Fibroblast of lung (primary cell): Measurements from ENCODE around the gene MLIP. TPM values are rescaled to one million over a fixed set of nuclear protein-coding genes. Genes with fewer than 3 reads are reported as not detected.

Source experiments
- DNase-seq, 2 donors: peaks; one replicate each; pipeline versions ENCODE4 v3.0.0 to v3.0.0-alpha.2; 2010; ENCODE audit warnings: low read depth in 2 of 2
- H2AFZ ChIP-seq: 2 replicates; pipeline ENCODE4 v1.5.1; 2012; ENCODE audit warnings: low read length, control low read depth, inconsistent platforms
- H3K27ac ChIP-seq: 2 replicates; pipeline ENCODE4 v1.5.1; 2011; ENCODE audit warnings: low read length, control low read depth; ENCODE audit not compliant: insufficient read depth
- H3K27me3 ChIP-seq: 2 replicates; pipeline ENCODE4 v1.5.1; 2011; ENCODE audit warnings: mild to moderate bottlenecking, low read length; ENCODE audit not compliant: control insufficient read depth, insufficient read depth
- H3K36me3 ChIP-seq: 2 replicates; pipeline ENCODE4 v1.5.1; 2011; ENCODE audit warnings: low read length; ENCODE audit not compliant: control insufficient read depth, insufficient read depth
- H3K4me1 ChIP-seq: 2 replicates; pipeline ENCODE4 v1.5.1; 2011; ENCODE audit warnings: low read length; ENCODE audit not compliant: control insufficient read depth, insufficient read depth; ENCODE audit errors: extremely low read depth
- H3K4me2 ChIP-seq: 2 replicates; pipeline ENCODE4 v1.5.1; 2011; ENCODE audit warnings: low read length, control low read depth; ENCODE audit not compliant: insufficient read depth; ENCODE audit errors: extremely low read depth
- H3K4me3 ChIP-seq, 4 experiments: fragments of 200-600 bp in 1 of 4; sonication (generic) in 1 of 4; replicated peaks in 1 of 4; 2 replicates each; pipeline ENCODE4 v1.5.1; 2011 to 2016; ENCODE audit warnings: low read length in 4 of 4, low read depth in 3 of 4, mild to moderate bottlenecking in 3 of 4, control low read depth in 2 of 4, inconsistent platforms in 1 of 4, mixed read lengths in 1 of 4; ENCODE audit not compliant: insufficient read depth in 1 of 4; ENCODE audit errors: control extremely low read depth in 1 of 4
- H3K79me2 ChIP-seq: 2 replicates; pipeline ENCODE4 v1.5.1; 2012; ENCODE audit warnings: mild to moderate bottlenecking, low read length, inconsistent platforms; ENCODE audit not compliant: control insufficient read depth, insufficient read depth
- H3K9ac ChIP-seq: 2 replicates; pipeline ENCODE4 v1.5.1; 2011; ENCODE audit warnings: mild to moderate bottlenecking, low read length, control low read depth; ENCODE audit not compliant: insufficient read depth
- H3K9me3 ChIP-seq: 2 replicates; pipeline ENCODE4 v1.5.1; 2012; ENCODE audit warnings: low read depth, low read length; ENCODE audit not compliant: control insufficient read depth, insufficient read depth
- H4K20me1 ChIP-seq: 2 replicates; pipeline ENCODE4 v1.5.1; 2011; ENCODE audit warnings: low read length; ENCODE audit not compliant: control insufficient read depth, insufficient read depth; ENCODE audit errors: extremely low read depth
- CTCF ChIP-seq, 2 donors: IDR thresholded peaks in 1 of 2; conservative IDR thresholded peaks in 1 of 2; 1 replicate in 1 of 2; 2 replicates in 1 of 2; pipeline ENCODE4 v1.5.1; 2011 to 2012; ENCODE audit warnings: low read length in 2 of 2, control low read depth in 1 of 2, inconsistent platforms in 1 of 2, low read depth in 1 of 2, mild to moderate bottlenecking in 1 of 2
- EZH2 ChIP-seq: IDR thresholded peaks from 2 replicates; pipeline ENCODE4 v1.5.1; 2012; ENCODE audit warnings: low read length, control low read depth, mild to moderate bottlenecking; ENCODE audit errors: missing control alignments
- polyA plus RNA-seq, 2 donors: library from polyadenylated mRNA; depleted of rRNA in 1 of 2; stranded (reverse) in 1 of 2; unstranded in 1 of 2; fragments of >200 nt; gene quantifications; 2 replicates each; pipeline ENCODE4 v1.2.1, GENCODE V29; 2011 to 2012; ENCODE audit warnings: missing spikeins in 1 of 2
- total RNA-seq: library from RNA; depleted of rRNA; stranded (reverse); fragments of >200 nt; gene quantifications from 2 replicates; pipeline ENCODE4 v1.2.1, GENCODE V29; 2014

Gene MLIP
- total and polyA plus RNA-seq, 2 donors (not counting 1 experiment from before 2014, with no cell fraction given): 0.07 TPM; not detected in 1

GRCh38 chr6:54238396-54238795, 127.2 kb downstream of the MLIP start:
- TF ChIP-seq CTCF (conservative IDR thresholded peaks at IDR 0.05 in 1 of 2, IDR thresholded peaks at IDR 0.05 in 1 of 2; ENCODE audit: low read depth in 1 of 2, low read length in 2 of 2): no peak
- no peak for TF ChIP-seq EZH2
- H3K9ac ChIP-seq: no peak overlapping the region
- H4K20me1 ChIP-seq: no peaks in the 10 kb centered on the region
- no peaks in the 10 kb centered on the region for H3K27me3 ChIP-seq
- H3K4me3 ChIP-seq: no peak overlapping the region
- H3K36me3 ChIP-seq: no peaks in the 10 kb centered on the region
- peak; percentile 23 to 80 for DNase-seq
- no peaks in the 10 kb centered on the region for H3K9me3 ChIP-seq
- no peak overlapping the region for H3K4me2 ChIP-seq
- H3K4me1 ChIP-seq: no peaks in the 10 kb centered on the region
- no peak overlapping the region for H2AFZ ChIP-seq
- no peaks in the 10 kb centered on the region for H3K79me2 ChIP-seq
- no peak overlapping the region for H3K27ac ChIP-seq

GRCh38 chr6:54243699-54244098, 132.5 kb downstream of the MLIP start:
- H3K27ac ChIP-seq: no peak overlapping the region

GRCh38 chr6:54244430-54244829, 133.2 kb downstream of the MLIP start:
- Histone ChIP-seq H3K4me2 (no peak overlapping the region), H3K27ac (no peak overlapping the region), H3K36me3 (no peaks in the 10 kb centered on the region), H3K27me3 (no peaks in the 10 kb centered on the region), H3K79me2 (no peaks in the 10 kb centered on the region), H3K4me3 (no peak overlapping the region), H2AFZ (no peak overlapping the region), H3K9ac (no peak overlapping the region), H3K4me1 (no peaks in the 10 kb centered on the region), H4K20me1 (no peaks in the 10 kb centered on the region), H3K9me3 (no peaks in the 10 kb centered on the region)
- peak; percentile 30 to 50 for DNase-seq
- TF ChIP-seq EZH2: no peak
- peak; percentile 44 to 64 for TF ChIP-seq CTCF (conservative IDR thresholded peaks at IDR 0.05 in 1 of 2, IDR thresholded peaks at IDR 0.05 in 1 of 2; ENCODE audit: low read depth in 1 of 2, low read length in 2 of 2)

More at GRCh38 chr6:54243699-54244098, 132.5 kb downstream of the MLIP start:
- H3K9me3 ChIP-seq: no peaks in the 10 kb centered on the region
- H3K36me3 ChIP-seq: no peaks in the 10 kb centered on the region
- H3K79me2 ChIP-seq: no peaks in the 10 kb centered on the region
- H3K9ac ChIP-seq: no peak overlapping the region
- no peak for DNase-seq
- H3K27me3 ChIP-seq: no peaks in the 10 kb centered on the region
- H4K20me1 ChIP-seq: no peaks in the 10 kb centered on the region
- TF ChIP-seq EZH2 (no peak), CTCF (conservative IDR thresholded peaks at IDR 0.05 in 1 of 2, IDR thresholded peaks at IDR 0.05 in 1 of 2; ENCODE audit: low read depth in 1 of 2, low read length in 2 of 2) (no peak)
- H3K4me1 ChIP-seq: no peaks in the 10 kb centered on the region
- no peak overlapping the region for H3K4me3 ChIP-seq
- H3K4me2 ChIP-seq: no peak overlapping the region
- no peak overlapping the region for H2AFZ ChIP-seq
